D721Med (cell line): Measurements from ENCODE around the gene SLC24A3.

Experiments used
- DNase-seq: peaks from one replicate; pipeline ENCODE4 v3.0.0; 2011; ENCODE audit warnings: low spot score; ENCODE audit not compliant: insufficient read length
- FAIRE-seq: peaks from 2 replicates; lab custom pipeline; 2011; peaks lifted over from hg19 to GRCh38; lab: Jason Lieb, UNC
- CTCF ChIP-seq: IDR thresholded peaks from 2 replicates; pipeline ENCODE4 v1.5.1; 2012; ENCODE audit warnings: mild to moderate bottlenecking, control low read depth; ENCODE audit not compliant: insufficient read depth; ENCODE audit errors: missing control alignments

Gene SLC24A3

GRCh38 chr20:19378058-19378457 is 165.6 kb downstream of the SLC24A3 start:
- no peak for DNase-seq
- TF ChIP-seq CTCF = no peak
- no peak for FAIRE-seq

- FAIRE-seq = no peak
- no peak for TF ChIP-seq CTCF
- DNase-seq = no peak
These were observed 167.8 kb downstream of the SLC24A3 start for GRCh38 chr20:19380211-19380610.

- no peak for FAIRE-seq
- TF ChIP-seq CTCF = no peak
- DNase-seq = no peak
These were observed 169.5 kb downstream of the SLC24A3 start for GRCh38 chr20:19381947-19382346.

- no peak for DNase-seq
- TF ChIP-seq CTCF = no peak
- no peak for FAIRE-seq
These were observed 170.2 kb downstream of the SLC24A3 start for GRCh38 chr20:19382386-19383340.

GRCh38 chr20:19384940-19385339 is 172.5 kb downstream of the SLC24A3 start:
- TF ChIP-seq CTCF = no peak
- FAIRE-seq (no peak), DNase-seq (no peak)

- DNase-seq (no peak), FAIRE-seq (no peak)
- no peak for TF ChIP-seq CTCF
These were observed 174.8 kb downstream of the SLC24A3 start for GRCh38 chr20:19387251-19387650.
